GM18526 (cell line): Measurements from ENCODE around the gene SLC7A7.

Source experiments
- POLR2A ChIP-seq: IDR thresholded peaks from 3 replicates; pipeline ENCODE4 v1.6.1; 2011; ENCODE audit not compliant: insufficient read length; ENCODE audit errors: extremely low read depth

Gene SLC7A7

GRCh38 chr14:22748206-22748605 is 67.0 kb downstream of the SLC7A7 start:
- no peak for TF ChIP-seq POLR2A

GRCh38 chr14:22747769-22748168 is 67.5 kb downstream of the SLC7A7 start:
- TF ChIP-seq POLR2A: no peak

- TF ChIP-seq POLR2A: no peak
Observed at GRCh38 chr14:22740020-22740419, 75.2 kb downstream of the SLC7A7 start.

DNA sequence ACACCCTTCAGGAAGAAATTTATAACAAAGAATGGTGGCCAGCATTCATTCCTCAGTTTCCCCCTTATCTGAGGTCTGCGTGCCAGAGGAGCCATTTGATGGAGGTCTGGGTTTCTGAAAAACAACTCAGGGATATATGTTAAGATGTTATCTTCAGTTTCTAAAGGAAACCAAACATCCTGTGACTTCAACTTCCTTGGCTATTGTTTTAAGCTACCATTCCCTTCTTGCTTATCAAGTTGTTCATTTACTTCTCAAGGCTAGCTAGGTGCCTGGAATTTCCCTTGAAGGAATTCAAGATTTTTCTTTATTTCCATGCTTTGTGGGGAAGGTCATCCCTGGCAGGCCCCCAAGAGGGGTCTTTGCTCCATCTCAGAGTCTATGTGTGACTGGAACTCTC is 75.8 kb downstream of the SLC7A7 start:
- TF ChIP-seq POLR2A: no peak

DNA sequence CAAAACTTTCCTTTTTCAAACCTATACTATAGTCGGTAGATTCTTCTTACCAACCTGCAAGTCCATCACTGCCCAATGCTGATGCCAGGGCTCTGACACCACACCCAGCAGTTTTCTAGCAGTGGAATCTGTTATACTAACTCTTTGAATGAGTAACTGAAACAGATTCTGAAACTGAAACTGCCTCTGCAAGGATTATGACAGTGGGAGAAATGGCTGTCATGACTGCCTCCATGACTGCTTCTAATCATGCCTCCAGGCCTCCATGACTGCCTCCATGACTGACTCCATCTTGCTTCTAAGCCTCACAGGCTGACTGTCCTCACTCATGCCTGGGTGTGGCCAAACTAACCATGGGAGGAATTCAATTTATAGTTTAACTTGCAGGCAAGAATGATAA is 78.2 kb downstream of the SLC7A7 start:
- TF ChIP-seq POLR2A: no peak

- no peak for TF ChIP-seq POLR2A
Observed at GRCh38 chr14:22735096-22735495, 80.1 kb downstream of the SLC7A7 start.

- no peak for TF ChIP-seq POLR2A
Observed at GRCh38 chr14:22733829-22734228, 81.4 kb downstream of the SLC7A7 start.

DNA sequence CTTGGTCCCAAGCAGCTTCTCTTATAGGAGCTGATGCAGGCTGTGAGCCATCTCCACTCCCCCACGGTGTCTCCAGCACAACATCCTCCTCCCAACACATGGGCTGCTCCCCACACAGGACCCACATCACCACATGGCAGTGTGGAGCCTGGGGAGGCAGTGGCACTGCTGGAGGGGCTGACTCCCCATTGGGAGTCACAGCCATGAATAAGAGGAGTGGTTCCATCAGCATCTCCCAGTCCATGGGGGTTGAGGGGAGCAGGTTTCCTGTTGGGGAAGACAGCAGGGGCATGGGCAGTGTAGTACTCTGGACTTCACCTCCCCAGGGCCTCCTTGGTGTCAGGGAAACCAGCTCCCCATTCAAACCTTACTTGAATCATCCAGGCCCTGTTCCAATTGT is 89.2 kb downstream of the SLC7A7 start:
- TF ChIP-seq POLR2A: no peak

DNA sequence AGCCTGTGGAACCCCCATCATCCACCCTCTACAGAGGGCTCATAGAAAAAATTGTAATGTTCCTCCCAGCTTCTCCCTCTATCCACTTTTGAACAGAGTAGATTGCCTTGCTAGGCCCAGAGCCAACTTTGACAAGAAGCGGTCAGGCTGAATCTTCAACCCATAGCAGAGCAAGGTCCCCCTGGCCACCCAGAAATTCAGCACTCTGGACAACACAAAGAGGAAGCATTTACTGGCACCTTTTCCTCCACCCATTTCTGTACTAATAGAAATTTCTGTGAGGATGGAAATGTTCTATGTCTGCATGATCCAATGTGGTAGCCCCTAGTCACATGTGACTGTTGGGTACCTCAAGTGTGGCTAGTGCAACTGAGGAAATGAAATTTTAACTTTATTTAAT is 91.4 kb downstream of the SLC7A7 start:
- no peak for TF ChIP-seq POLR2A
